ENCODE data around the gene IARS2.

DNA sequence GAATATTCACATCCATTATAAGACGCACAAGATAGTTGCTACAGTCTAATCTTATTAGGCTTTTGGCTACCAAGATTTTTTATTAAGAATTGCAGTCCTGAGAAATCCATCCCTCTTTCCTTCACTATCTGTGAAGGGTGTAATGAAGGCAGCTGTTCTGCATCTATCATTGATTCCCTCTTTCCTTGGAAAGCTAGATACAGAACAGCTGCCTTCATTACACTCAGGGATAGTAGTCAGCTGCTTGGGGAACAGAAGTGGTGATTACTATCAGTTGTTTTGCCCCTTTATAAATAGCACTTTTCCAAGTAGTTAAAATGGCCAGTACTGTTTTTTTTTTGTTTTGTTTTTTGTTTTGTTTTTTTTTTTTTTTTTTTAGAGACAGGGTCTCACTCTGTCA, 70.2 kb downstream of the IARS2 start:
- TF ChIP-seq POLR2A (IDR thresholded peaks at IDR 0.05; ENCODE audit: low read depth, low read length) (no peak), TAF1 (IDR thresholded peaks at IDR 0.05; ENCODE audit: low read depth, low read length) (no peak), POLR2AphosphoS5 (IDR thresholded peaks at IDR 0.05; ENCODE audit: low read depth, low read length) (no peak), SPI1 (IDR thresholded peaks at IDR 0.05; ENCODE audit: low read depth, low read length) (no peak), POU2F2 (IDR thresholded peaks at IDR 0.05; ENCODE audit: low read depth, low read length) (no peak), PAX5 (IDR thresholded peaks at IDR 0.05; ENCODE audit: insufficient read depth, low read length, severe bottlenecking) (no peak)
